ENCODE measurements around the gene CHRNA10.

- TF ChIP-seq EGR1 (IDR thresholded peaks at IDR 0.05; ENCODE audit: low read depth in 2 of 2) (no peak), YY1 (IDR thresholded peaks at IDR 0.05) (no peak)
- TF ChIP-seq, protein P1, sequence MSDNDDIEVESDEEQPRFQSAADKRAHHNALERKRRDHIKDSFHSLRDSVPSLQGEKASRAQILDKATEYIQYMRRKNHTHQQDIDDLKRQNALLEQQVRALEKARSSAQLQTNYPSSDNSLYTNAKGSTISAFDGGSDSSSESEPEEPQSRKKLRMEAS (IDR thresholded peaks at IDR 0.05): no peak
- TF ChIP-seq, protein P2, sequence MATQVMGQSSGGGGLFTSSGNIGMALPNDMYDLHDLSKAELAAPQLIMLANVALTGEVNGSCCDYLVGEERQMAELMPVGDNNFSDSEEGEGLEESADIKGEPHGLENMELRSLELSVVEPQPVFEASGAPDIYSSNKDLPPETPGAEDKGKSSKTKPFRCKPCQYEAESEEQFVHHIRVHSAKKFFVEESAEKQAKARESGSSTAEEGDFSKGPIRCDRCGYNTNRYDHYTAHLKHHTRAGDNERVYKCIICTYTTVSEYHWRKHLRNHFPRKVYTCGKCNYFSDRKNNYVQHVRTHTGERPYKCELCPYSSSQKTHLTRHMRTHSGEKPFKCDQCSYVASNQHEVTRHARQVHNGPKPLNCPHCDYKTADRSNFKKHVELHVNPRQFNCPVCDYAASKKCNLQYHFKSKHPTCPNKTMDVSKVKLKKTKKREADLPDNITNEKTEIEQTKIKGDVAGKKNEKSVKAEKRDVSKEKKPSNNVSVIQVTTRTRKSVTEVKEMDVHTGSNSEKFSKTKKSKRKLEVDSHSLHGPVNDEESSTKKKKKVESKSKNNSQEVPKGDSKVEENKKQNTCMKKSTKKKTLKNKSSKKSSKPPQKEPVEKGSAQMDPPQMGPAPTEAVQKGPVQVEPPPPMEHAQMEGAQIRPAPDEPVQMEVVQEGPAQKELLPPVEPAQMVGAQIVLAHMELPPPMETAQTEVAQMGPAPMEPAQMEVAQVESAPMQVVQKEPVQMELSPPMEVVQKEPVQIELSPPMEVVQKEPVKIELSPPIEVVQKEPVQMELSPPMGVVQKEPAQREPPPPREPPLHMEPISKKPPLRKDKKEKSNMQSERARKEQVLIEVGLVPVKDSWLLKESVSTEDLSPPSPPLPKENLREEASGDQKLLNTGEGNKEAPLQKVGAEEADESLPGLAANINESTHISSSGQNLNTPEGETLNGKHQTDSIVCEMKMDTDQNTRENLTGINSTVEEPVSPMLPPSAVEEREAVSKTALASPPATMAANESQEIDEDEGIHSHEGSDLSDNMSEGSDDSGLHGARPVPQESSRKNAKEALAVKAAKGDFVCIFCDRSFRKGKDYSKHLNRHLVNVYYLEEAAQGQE (IDR thresholded peaks at IDR 0.05): no peak
Measured at GRCh38 chr11:3616721-3617460, 54.3 kb downstream of the CHRNA10 start.

All from liver (tissue), 2 donors.